LoVo (cell line): Measurements from ENCODE around the gene NARF.
"Not testable (repeated sequence)": the region's sequence is repeated elsewhere in the genome, so short reads cannot be mapped to it uniquely, and the experiment has no call there.

Source experiments
- DNase-seq: peaks from one replicate; pipeline ENCODE4 v3.0.0-alpha.2; 2016; ENCODE audit warnings: low spot score

NARF gene

GRCh38 chr17:82446124-82446523 lies 12.4 kb upstream of the NARF start:
- DNase-seq, result no peak

- DNase-seq, result no peak
Observed at GRCh38 chr17:82446649-82447048, 11.9 kb upstream of the NARF start.

- DNase-seq, result no peak
Observed at GRCh38 chr17:82447876-82448275, 10.7 kb upstream of the NARF start.

GRCh38 chr17:82449131-82449882 lies 9.2 kb upstream of the NARF start:
- no peak for DNase-seq

GRCh38 chr17:82449883-82450356 lies 8.6 kb upstream of the NARF start:
- DNase-seq, result no peak

- peak; percentile 94 for DNase-seq
Observed at GRCh38 chr17:82450357-82451106, 8.0 kb upstream of the NARF start, which contains the start of gene CYBC1. Gene CYBC1 (minus strand): TSS chr17:82450752. CDS start chr17:82449254, 1,498 bp downstream.

GRCh38 chr17:82452162-82452561 lies 6.4 kb upstream of the NARF start:
- no peak for DNase-seq

- not testable (repeated sequence) for DNase-seq
Observed at GRCh38 chr17:82453151-82453550, 5.4 kb upstream of the NARF start.

GRCh38 chr17:82453706-82454105 lies 4.8 kb upstream of the NARF start:
- not testable (repeated sequence) for DNase-seq

GRCh38 chr17:82457073-82457928 lies 1.2 kb upstream of the NARF start:
- no peak for DNase-seq

- DNase-seq, result no peak
Observed at GRCh38 chr17:82457929-82458178, 687 bp upstream of the NARF start.

- no peak for DNase-seq
Observed at GRCh38 chr17:82458885-82459424, 414 bp downstream of the NARF start.

GRCh38 chr17:82459936-82460335 lies 1.4 kb downstream of the NARF start:
- not testable (repeated sequence) for DNase-seq

- no peak for DNase-seq
Observed at GRCh38 chr17:82461827-82462524, 3.4 kb downstream of the NARF start.

- no peak for DNase-seq
Observed at GRCh38 chr17:82463391-82463790, 4.8 kb downstream of the NARF start.

GRCh38 chr17:82463925-82464566 lies 5.5 kb downstream of the NARF start:
- no peak for DNase-seq

GRCh38 chr17:82464567-82464929 lies 6.0 kb downstream of the NARF start:
- no peak for DNase-seq

- no peak for DNase-seq
Observed at GRCh38 chr17:82465023-82465603, 6.6 kb downstream of the NARF start.

GRCh38 chr17:82468692-82469091 lies 10.2 kb downstream of the NARF start:
- no peak for DNase-seq

- DNase-seq, result no peak
Observed at GRCh38 chr17:82470065-82470464, 11.5 kb downstream of the NARF start.
